Head of caudate nucleus (tissue), 42 donors: ENCODE measurements around the gene ANKH.
A peak's percentile ranks its signal among the peaks of the same experiment; 100 is the strongest.
"Not testable (repeated sequence)": the region's sequence is repeated elsewhere in the genome, so short reads cannot be mapped to it uniquely, and the experiment has no call there.

Source experiments
- DNase-seq, 42 donors: peaks; one replicate each; pipeline versions ENCODE4 v3.0.0 to v3.0.0-alpha.2; 2020 to 2021; ENCODE audit warnings: mixed read lengths in 7 of 42
- intact Hi-C: fragments of 100-400 bp; cut with DNase I; formaldehyde crosslinking; loops from one replicate; pipeline ENCODE4 v1.15.0; 2022

ANKH gene

GRCh38 chr5:14813747-14814146 lies 57.8 kb downstream of the ANKH start:
- intact Hi-C loops: loop anchor here (10.0 kb wide), 1 partner anchor 51 kb away; no protein-coding TSS in a partner anchor
- DNase-seq: no peak

GRCh38 chr5:14812166-14812565 lies 59.4 kb downstream of the ANKH start:
- DNase-seq: no peak
- intact Hi-C loops: loop anchor here (10.0 kb wide), 1 partner anchor 53 kb away; no protein-coding TSS in a partner anchor

GRCh38 chr5:14810928-14811572 lies 60.5 kb downstream of the ANKH start:
- intact Hi-C loops: loop anchor here (10.0 kb wide), 1 partner anchor 54 kb away; no protein-coding TSS in a partner anchor
- DNase-seq: peak in 16 of 42 donors; percentile 24 to 71 (median 34)

- intact Hi-C loops: loop anchor here (10.0 kb wide), 1 partner anchor 55 kb away; no protein-coding TSS in a partner anchor
- no peak for DNase-seq
Observed at GRCh38 chr5:14810282-14810681, 61.3 kb downstream of the ANKH start.

GRCh38 chr5:14809369-14810155 lies 62.0 kb downstream of the ANKH start:
- intact Hi-C loops: loop anchor here (10.0 kb wide), 1 partner anchor 55 kb away; no protein-coding TSS in a partner anchor
- peak; percentile 13 to 83 (median 58) for DNase-seq

- no peak for DNase-seq
- intact Hi-C loops: no loop called here
Observed at GRCh38 chr5:14807471-14807870, 64.1 kb downstream of the ANKH start.

GRCh38 chr5:14806456-14806855 lies 65.1 kb downstream of the ANKH start:
- intact Hi-C loops: no loop called here

GRCh38 chr5:14802541-14802940 lies 69.0 kb downstream of the ANKH start:
- intact Hi-C loops: no loop called here
- DNase-seq: no peak

More at GRCh38 chr5:14806456-14806855, 65.1 kb downstream of the ANKH start:
- DNase-seq: no peak

GRCh38 chr5:14801792-14802191 lies 69.8 kb downstream of the ANKH start:
- DNase-seq: no peak
- intact Hi-C loops: no loop called here

GRCh38 chr5:14797385-14797784 lies 74.2 kb downstream of the ANKH start:
- DNase-seq, intact Hi-C loops: not testable (repeated sequence)

- peak in 11 of 42 donors; percentile 28 to 64 (median 47) for DNase-seq
- intact Hi-C loops: no loop called here
Observed at GRCh38 chr5:14794583-14795230, 76.9 kb downstream of the ANKH start.

- intact Hi-C loops: no loop called here
- DNase-seq: no peak
Observed at GRCh38 chr5:14793851-14794250, 77.7 kb downstream of the ANKH start.

GRCh38 chr5:14790911-14791310 lies 80.7 kb downstream of the ANKH start:
- intact Hi-C loops: no loop called here
- no peak for DNase-seq

- no peak for DNase-seq
- intact Hi-C loops: no loop called here
Observed at GRCh38 chr5:14790220-14790619, 81.4 kb downstream of the ANKH start.

GRCh38 chr5:14787801-14788579 lies 83.6 kb downstream of the ANKH start:
- intact Hi-C loops: no loop called here
- no peak for DNase-seq

GRCh38 chr5:14783691-14784090 lies 87.9 kb downstream of the ANKH start:
- DNase-seq: no peak
- intact Hi-C loops: no loop called here

- intact Hi-C loops: no loop called here
- no peak for DNase-seq
Observed at GRCh38 chr5:14782591-14782990, 89.0 kb downstream of the ANKH start.

- no peak for DNase-seq
Observed at GRCh38 chr5:14781106-14781505, 90.5 kb downstream of the ANKH start.

GRCh38 chr5:14779975-14780374 lies 91.6 kb downstream of the ANKH start:
- intact Hi-C loops: no loop called here

More at GRCh38 chr5:14781106-14781505, 90.5 kb downstream of the ANKH start:
- intact Hi-C loops: no loop called here

More at GRCh38 chr5:14779975-14780374, 91.6 kb downstream of the ANKH start:
- DNase-seq: no peak
